Measurements from ENCODE around the gene MPG. TPM values are rescaled to one million over a fixed set of nuclear protein-coding genes. Genes with fewer than 3 reads are reported as not detected.

Gene MPG
- total RNA-seq, 1 donor from 2014 or later, result 91.1 TPM

DNA sequence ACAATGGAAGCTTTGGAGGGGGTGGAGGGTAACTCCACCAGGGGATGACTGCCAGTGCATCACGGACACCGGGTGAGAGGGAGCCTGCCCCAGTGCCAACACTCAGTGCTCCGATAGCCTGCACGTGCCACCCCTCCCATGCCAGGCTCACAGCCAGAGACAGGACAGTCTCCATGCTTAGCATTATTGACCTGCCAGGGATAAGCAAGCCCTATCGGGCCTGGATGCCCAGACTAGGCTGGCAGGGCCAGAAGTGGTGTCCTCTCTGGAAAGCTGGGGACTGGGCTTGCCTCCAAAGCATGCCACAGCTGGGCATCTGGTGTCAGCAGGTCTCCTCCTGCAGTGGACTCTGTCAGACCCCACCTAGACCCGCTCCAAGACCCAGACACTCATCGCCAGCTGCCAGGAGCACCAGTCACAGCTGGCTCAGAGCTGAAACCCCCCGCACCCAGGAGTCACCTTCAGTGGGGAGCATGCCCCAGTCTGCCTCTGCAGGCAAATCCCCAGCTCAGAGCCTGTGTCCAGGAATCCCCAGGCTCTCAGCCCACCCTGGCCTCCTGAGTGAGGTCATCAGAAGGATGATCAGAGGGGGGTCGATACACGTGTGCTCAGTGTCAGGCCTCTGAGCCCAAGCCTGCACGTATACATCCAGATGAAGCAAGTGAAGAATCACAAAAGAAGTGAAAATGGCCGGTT, 3.8 kb upstream of the MPG start:
- Histone ChIP-seq H3K36me3 (ENCODE audit: control insufficient read depth, insufficient read depth, low read length) (no peaks in the 10 kb centered on the region), H3K27me3 (ENCODE audit: control insufficient read depth, insufficient read depth, low read length) (no peaks in the 10 kb centered on the region), H3K4me3 (ENCODE audit: low read depth, low read length) (no peak overlapping the region)
- TF ChIP-seq, protein P1, sequence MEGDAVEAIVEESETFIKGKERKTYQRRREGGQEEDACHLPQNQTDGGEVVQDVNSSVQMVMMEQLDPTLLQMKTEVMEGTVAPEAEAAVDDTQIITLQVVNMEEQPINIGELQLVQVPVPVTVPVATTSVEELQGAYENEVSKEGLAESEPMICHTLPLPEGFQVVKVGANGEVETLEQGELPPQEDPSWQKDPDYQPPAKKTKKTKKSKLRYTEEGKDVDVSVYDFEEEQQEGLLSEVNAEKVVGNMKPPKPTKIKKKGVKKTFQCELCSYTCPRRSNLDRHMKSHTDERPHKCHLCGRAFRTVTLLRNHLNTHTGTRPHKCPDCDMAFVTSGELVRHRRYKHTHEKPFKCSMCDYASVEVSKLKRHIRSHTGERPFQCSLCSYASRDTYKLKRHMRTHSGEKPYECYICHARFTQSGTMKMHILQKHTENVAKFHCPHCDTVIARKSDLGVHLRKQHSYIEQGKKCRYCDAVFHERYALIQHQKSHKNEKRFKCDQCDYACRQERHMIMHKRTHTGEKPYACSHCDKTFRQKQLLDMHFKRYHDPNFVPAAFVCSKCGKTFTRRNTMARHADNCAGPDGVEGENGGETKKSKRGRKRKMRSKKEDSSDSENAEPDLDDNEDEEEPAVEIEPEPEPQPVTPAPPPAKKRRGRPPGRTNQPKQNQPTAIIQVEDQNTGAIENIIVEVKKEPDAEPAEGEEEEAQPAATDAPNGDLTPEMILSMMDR (IDR thresholded peaks at IDR 0.05; ENCODE audit: insufficient read depth, low read length, severe bottlenecking), result no peak
- FAIRE-seq, result no peak
- no peak for DNase-seq (ENCODE audit: low read depth)

DNA sequence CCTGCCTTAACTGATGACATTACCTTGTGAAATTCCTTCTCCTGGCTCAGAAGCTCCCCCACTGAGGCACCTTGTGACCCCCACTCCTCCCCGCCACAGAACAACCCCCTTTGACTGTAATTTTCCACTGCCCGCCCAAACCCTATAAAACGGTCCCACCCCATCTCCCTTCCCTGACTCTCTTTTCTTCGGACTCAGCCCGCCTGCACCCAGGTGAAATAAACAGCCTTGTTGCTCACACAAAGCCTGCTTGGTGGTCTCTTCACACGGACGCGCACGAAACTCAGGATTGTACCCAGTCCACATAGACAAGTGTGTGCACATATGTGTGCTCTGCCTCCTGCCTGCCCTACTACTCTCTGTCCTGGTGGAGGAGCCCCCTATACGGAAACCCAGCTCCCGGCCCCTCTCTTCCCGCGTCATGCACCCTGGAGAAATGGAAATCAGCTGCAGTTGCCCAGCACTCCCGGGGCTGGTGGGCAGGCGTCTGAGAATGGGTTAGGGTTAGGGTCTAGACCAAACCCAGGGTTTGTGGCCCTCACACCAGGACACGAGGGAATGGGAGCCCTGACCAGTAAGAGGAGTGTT, 3.2 kb upstream of the MPG start:
- TF ChIP-seq, protein P1 (IDR thresholded peaks at IDR 0.05; ENCODE audit: insufficient read depth, low read length, severe bottlenecking), result no peak
- FAIRE-seq, result no peak
- Histone ChIP-seq H3K36me3 (ENCODE audit: control insufficient read depth, insufficient read depth, low read length) (peaks cover 5% of the 10 kb centered on the region), H3K27me3 (ENCODE audit: control insufficient read depth, insufficient read depth, low read length) (no peaks in the 10 kb centered on the region), H3K4me3 (ENCODE audit: low read depth, low read length) (no peak overlapping the region)
- DNase-seq (ENCODE audit: low read depth), result no peak

DNA sequence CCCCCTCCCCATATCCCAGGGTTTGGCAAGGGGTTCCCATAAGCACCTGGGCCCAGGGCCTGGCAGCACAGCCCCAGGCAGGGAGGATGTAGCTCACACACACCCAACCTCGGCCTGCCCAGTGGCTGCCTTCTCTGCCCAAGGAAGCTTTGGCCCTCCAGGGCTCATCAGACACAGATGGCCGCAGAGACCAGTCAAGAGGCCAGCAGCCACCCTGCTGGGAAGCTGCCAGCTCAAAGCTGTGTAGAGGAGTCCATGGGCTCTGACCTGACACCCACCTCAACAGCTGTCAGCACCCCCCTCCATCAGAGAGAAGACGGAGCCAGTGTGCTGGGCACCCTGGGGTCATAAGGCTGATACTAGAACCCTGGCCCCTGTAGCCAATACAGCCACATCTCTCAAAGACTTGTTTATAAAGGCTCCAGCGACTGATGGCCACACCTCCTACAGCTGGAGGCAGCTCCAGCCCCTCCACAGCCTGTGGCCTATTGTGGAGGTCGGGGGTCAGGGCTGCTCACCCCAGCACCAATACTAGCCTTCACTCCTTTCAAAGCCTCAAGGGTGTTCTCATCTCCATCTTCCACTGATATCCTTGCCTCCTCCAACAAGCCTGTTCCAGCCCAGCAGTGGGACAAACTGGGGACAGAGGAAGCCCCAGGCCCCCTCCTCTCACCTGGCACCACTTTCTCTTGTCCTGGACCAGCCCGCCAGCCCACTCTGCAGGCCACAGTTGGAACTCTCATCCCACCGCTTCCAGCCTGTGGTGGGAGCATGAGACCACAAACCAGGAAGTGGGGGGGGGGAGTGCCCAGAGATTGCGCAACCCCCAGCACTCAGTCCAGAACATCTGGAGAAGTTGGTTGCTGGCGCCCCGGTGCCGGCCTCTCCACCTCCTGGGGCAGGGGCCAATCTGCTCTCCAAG, 2.2 kb upstream of the MPG start:
- no peak overlapping the region for H3K4me3 ChIP-seq (ENCODE audit: low read depth, low read length)
- H3K27me3 ChIP-seq (ENCODE audit: control insufficient read depth, insufficient read depth, low read length), result no peaks in the 10 kb centered on the region
- FAIRE-seq (no peak), DNase-seq (ENCODE audit: low read depth) (peak; percentile 22)
- peaks cover 9% of the 10 kb centered on the region for H3K36me3 ChIP-seq (ENCODE audit: control insufficient read depth, insufficient read depth, low read length)
- TF ChIP-seq, protein P1 (IDR thresholded peaks at IDR 0.05; ENCODE audit: insufficient read depth, low read length, severe bottlenecking), result no peak

DNA sequence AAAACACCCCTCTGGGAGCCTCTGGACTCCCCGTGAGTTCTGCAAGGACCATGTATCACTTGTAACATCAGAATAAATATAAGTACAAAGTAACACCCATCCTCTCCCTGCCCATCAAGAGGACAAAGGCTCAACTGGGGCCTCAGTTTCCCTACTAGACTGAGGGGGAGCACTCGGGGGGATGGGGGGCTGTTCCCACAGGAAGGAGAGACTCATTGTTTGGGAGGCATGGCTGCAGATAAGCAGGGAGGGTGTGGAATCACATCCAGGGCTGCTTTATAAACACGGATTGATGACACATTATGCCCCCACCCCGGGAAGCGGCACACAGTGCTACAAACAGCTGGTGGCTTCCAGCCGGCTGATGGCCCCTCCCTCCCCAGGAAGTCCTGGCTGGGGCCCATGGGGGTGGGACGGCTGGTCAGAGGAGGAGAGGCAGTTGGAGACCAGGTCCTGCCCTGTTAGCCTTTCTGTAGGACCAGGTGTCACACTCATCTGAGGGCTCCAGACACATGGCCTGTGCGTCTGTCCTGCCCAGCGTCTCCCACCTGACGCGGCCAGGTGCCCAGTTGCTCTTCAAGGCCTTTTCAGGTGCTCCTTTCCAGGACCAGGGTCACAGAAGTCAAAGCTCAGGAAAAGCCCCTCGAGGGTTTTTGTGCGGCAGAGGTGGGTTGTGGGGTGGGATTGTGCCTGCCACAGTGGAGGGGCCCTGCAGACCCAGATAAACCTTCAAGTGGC, 1.3 kb upstream of the MPG start:
- TF ChIP-seq, protein P1 (IDR thresholded peaks at IDR 0.05; ENCODE audit: insufficient read depth, low read length, severe bottlenecking), result no peak
- peak; percentile 65 for DNase-seq (ENCODE audit: low read depth)
- Histone ChIP-seq H3K36me3 (ENCODE audit: control insufficient read depth, insufficient read depth, low read length) (peaks cover 9% of the 10 kb centered on the region), H3K4me3 (ENCODE audit: low read depth, low read length) (peak overlapping the region; percentile 77), H3K27me3 (ENCODE audit: control insufficient read depth, insufficient read depth, low read length) (no peaks in the 10 kb centered on the region)
- FAIRE-seq, result no peak

DNA sequence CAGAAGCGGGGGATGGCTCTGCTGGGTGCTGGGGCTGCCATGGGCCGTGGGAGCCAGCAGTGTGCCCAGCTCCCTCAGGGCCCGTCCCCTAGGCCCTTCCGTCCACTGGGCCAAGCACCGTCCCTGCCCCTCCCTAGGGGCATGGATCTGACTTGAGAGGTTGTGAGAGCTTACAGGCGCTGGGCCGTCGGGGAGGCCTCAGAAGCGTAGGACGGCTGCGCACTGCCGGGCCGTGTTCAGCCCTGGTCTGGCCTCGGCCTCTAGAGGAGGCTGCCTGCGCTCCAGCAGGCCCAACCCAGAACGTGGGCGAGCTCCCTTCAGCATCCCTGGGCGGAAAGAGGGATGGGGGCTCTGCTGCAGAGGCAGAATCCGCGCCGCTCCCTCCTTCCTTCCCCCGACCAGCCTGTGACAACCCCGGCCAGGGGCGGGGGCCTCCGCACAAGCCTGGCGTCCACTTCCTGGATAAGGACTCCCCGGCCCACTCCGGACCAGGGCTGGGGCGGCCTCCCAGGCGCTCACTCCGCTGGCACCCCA, 685 bp upstream of the MPG start:
- FAIRE-seq, result no peak

More for the DNA sequence above, 685 bp upstream of the MPG start:
- H3K36me3 ChIP-seq (ENCODE audit: control insufficient read depth, insufficient read depth, low read length), result peaks cover 9% of the 10 kb centered on the region
- peak overlapping the region; percentile 77 for H3K4me3 ChIP-seq (ENCODE audit: low read depth, low read length)
- peak; percentile 30 for DNase-seq (ENCODE audit: low read depth)
- TF ChIP-seq, protein P1 (IDR thresholded peaks at IDR 0.05; ENCODE audit: insufficient read depth, low read length, severe bottlenecking), result no peak
- no peaks in the 10 kb centered on the region for H3K27me3 ChIP-seq (ENCODE audit: control insufficient read depth, insufficient read depth, low read length)

All from bronchial epithelial cell (primary cell).